Measurements from ENCODE around the gene NTNG2.

The NTNG2 gene

GRCh38 chr9:132260846-132261245, 99.0 kb downstream of the NTNG2 start:
- H3F3A ChIP-seq (ENCODE audit: low read depth), result no peaks in the 10 kb centered on the region
- peaks cover 34% of the 10 kb centered on the region for H3K36me3 ChIP-seq (ENCODE audit: insufficient read depth, low read length)
- TF ChIP-seq, protein P1, sequence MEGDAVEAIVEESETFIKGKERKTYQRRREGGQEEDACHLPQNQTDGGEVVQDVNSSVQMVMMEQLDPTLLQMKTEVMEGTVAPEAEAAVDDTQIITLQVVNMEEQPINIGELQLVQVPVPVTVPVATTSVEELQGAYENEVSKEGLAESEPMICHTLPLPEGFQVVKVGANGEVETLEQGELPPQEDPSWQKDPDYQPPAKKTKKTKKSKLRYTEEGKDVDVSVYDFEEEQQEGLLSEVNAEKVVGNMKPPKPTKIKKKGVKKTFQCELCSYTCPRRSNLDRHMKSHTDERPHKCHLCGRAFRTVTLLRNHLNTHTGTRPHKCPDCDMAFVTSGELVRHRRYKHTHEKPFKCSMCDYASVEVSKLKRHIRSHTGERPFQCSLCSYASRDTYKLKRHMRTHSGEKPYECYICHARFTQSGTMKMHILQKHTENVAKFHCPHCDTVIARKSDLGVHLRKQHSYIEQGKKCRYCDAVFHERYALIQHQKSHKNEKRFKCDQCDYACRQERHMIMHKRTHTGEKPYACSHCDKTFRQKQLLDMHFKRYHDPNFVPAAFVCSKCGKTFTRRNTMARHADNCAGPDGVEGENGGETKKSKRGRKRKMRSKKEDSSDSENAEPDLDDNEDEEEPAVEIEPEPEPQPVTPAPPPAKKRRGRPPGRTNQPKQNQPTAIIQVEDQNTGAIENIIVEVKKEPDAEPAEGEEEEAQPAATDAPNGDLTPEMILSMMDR (conservative IDR thresholded peaks at IDR 0.05; ENCODE audit: low read length), result no peak
- no peak for TF ChIP-seq EZH2phosphoT487 (IDR thresholded peaks at IDR 0.05; ENCODE audit: borderline replicate concordance)

GRCh38 chr9:132266017-132266416, 104.2 kb downstream of the NTNG2 start:
- TF ChIP-seq, protein P1 (conservative IDR thresholded peaks at IDR 0.05; ENCODE audit: low read length), result no peak
- TF ChIP-seq EZH2phosphoT487 (IDR thresholded peaks at IDR 0.05; ENCODE audit: borderline replicate concordance), result no peak
- peaks cover 8% of the 10 kb centered on the region for H3K4me1 ChIP-seq (ENCODE audit: insufficient read depth, low read length, poor library complexity, severe bottlenecking)
- H4K20me1 ChIP-seq (ENCODE audit: insufficient read depth, low read length, poor library complexity, severe bottlenecking), result no peaks in the 10 kb centered on the region
- no peaks in the 10 kb centered on the region for H3K79me2 ChIP-seq (ENCODE audit: insufficient read depth, low read length)
- H3K4me3 ChIP-seq (ENCODE audit: low read length, poor library complexity, severe bottlenecking), result no peak overlapping the region
- H3K27me3 ChIP-seq (ENCODE audit: insufficient read depth, low read length, poor library complexity, severe bottlenecking), result no peaks in the 10 kb centered on the region
- peaks cover 78% of the 10 kb centered on the region for H3K36me3 ChIP-seq (ENCODE audit: insufficient read depth, low read length)
- H3K4me2 ChIP-seq (ENCODE audit: low read depth, low read length, poor library complexity, severe bottlenecking), result no peak overlapping the region
- H3K9me2 ChIP-seq (replicated peaks; ENCODE audit: low read depth, low read length), result no peaks in the 10 kb centered on the region
- peaks cover 7% of the 10 kb centered on the region for H3F3A ChIP-seq (ENCODE audit: low read depth)
- no peak overlapping the region for H2AFZ ChIP-seq (ENCODE audit: low read length)
- H3K9me3 ChIP-seq (ENCODE audit: insufficient read depth, low read depth, low read length), result no peaks in the 10 kb centered on the region
- no peak overlapping the region for H3K9ac ChIP-seq (ENCODE audit: low read depth, low read length, poor library complexity, severe bottlenecking)

More at GRCh38 chr9:132260846-132261245, 99.0 kb downstream of the NTNG2 start:
- Histone ChIP-seq H3K4me3 (ENCODE audit: low read length, poor library complexity, severe bottlenecking) (no peak overlapping the region), H3K9ac (ENCODE audit: low read depth, low read length, poor library complexity, severe bottlenecking) (no peak overlapping the region), H3K27me3 (ENCODE audit: insufficient read depth, low read length, poor library complexity, severe bottlenecking) (no peaks in the 10 kb centered on the region), H3K9me3 (ENCODE audit: insufficient read depth, low read depth, low read length) (no peaks in the 10 kb centered on the region), H3K9me2 (replicated peaks; ENCODE audit: low read depth, low read length) (no peaks in the 10 kb centered on the region), H3K79me2 (ENCODE audit: insufficient read depth, low read length) (no peaks in the 10 kb centered on the region), H4K20me1 (ENCODE audit: insufficient read depth, low read length, poor library complexity, severe bottlenecking) (no peaks in the 10 kb centered on the region), H2AFZ (ENCODE audit: low read length) (no peak overlapping the region), H3K4me2 (ENCODE audit: low read depth, low read length, poor library complexity, severe bottlenecking) (no peak overlapping the region), H3K4me1 (ENCODE audit: insufficient read depth, low read length, poor library complexity, severe bottlenecking) (peaks cover 14% of the 10 kb centered on the region)

GRCh38 chr9:132267660-132268059, 105.8 kb downstream of the NTNG2 start:
- no peaks in the 10 kb centered on the region for H3K9me3 ChIP-seq (ENCODE audit: insufficient read depth, low read depth, low read length)
- H3K36me3 ChIP-seq (ENCODE audit: insufficient read depth, low read length), result peaks cover 81% of the 10 kb centered on the region
- H4K20me1 ChIP-seq (ENCODE audit: insufficient read depth, low read length, poor library complexity, severe bottlenecking), result no peaks in the 10 kb centered on the region
- H3F3A ChIP-seq (ENCODE audit: low read depth), result peaks cover 7% of the 10 kb centered on the region
- H3K27me3 ChIP-seq (ENCODE audit: insufficient read depth, low read length, poor library complexity, severe bottlenecking), result no peaks in the 10 kb centered on the region
- no peaks in the 10 kb centered on the region for H3K4me1 ChIP-seq (ENCODE audit: insufficient read depth, low read length, poor library complexity, severe bottlenecking)
- no peak overlapping the region for H2AFZ ChIP-seq (ENCODE audit: low read length)
- no peaks in the 10 kb centered on the region for H3K9me2 ChIP-seq (replicated peaks; ENCODE audit: low read depth, low read length)
- H3K4me3 ChIP-seq (ENCODE audit: low read length, poor library complexity, severe bottlenecking), result no peak overlapping the region
- no peaks in the 10 kb centered on the region for H3K79me2 ChIP-seq (ENCODE audit: insufficient read depth, low read length)
- no peak overlapping the region for H3K9ac ChIP-seq (ENCODE audit: low read depth, low read length, poor library complexity, severe bottlenecking)
- TF ChIP-seq, protein P1 (conservative IDR thresholded peaks at IDR 0.05; ENCODE audit: low read length), result no peak
- TF ChIP-seq EZH2phosphoT487 (IDR thresholded peaks at IDR 0.05; ENCODE audit: borderline replicate concordance), result no peak
- H3K4me2 ChIP-seq (ENCODE audit: low read depth, low read length, poor library complexity, severe bottlenecking), result no peak overlapping the region

All from Loucy (cell line).